Astrocyte of the spinal cord (primary cell): ENCODE measurements around the gene PCLAF.

Source experiments
- DNase-seq: peaks from one replicate; pipeline ENCODE4 v3.0.0; 2011; ENCODE audit warnings: low read depth, low spot score
- H3K4me3 ChIP-seq: 2 replicates; pipeline ENCODE4 v1.5.1; 2011; ENCODE audit warnings: low read depth, mild to moderate bottlenecking, low read length, moderate library complexity
- in situ Hi-C: cut with HindIII; loops from 2 replicates; pipeline ENCODE4 v1.10.0; 2017; ENCODE audit warnings: low sequenced_read_pairs
- TF ChIP-seq, protein P1 (sequence below): IDR thresholded peaks from 2 replicates; pipeline ENCODE4 v1.5.1; 2012; ENCODE audit warnings: low read depth, mild to moderate bottlenecking, low read length, inconsistent platforms

Gene PCLAF, protein sequence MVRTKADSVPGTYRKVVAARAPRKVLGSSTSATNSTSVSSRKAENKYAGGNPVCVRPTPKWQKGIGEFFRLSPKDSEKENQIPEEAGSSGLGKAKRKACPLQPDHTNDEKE

DNA sequence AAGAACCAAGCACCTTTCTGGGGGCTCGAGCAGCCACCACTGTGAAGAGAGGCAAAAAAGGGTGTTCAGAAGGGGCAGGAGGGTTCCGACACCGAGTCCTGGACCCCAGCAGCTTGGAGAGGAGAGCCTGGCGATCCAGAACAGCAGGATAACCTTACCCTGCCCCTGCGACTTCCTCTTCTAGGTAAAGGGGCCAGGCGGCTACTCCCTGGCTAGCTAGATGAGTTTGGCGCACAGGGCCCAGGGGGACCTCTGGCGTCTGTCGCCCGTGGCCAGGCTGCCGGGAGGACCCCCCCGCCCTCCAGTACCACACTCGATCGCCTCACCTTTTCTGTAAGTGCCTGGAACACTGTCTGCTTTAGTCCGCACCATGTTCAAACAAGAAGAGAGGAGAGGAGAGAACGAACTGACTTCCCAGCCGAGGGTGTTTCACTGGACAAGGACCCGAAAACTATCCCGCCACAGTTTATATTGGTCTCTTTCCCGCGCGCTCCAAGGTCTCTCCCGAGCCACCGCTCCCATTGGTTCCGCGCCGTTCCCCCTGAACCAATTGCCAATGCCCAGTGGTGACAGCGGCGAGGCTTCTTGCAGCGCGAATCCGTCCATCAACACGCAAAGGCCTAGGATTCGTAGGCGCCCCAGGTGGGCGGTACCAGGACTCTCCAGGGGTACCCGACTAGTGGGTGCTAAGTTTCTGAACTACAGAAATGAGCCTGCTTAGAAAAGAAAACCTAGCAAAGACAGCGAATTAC is at the start of gene PCLAF:
Gene PCLAF, minus strand, starts transcription at position 442 of the 752 bp plus-strand sequence. Its CDS starts 70 bp downstream, at position 372.
- in situ Hi-C loops: no loop called here
- H3K4me3 ChIP-seq: peak within 1 kb of the TSS; percentile 67
- TF ChIP-seq, protein P1, sequence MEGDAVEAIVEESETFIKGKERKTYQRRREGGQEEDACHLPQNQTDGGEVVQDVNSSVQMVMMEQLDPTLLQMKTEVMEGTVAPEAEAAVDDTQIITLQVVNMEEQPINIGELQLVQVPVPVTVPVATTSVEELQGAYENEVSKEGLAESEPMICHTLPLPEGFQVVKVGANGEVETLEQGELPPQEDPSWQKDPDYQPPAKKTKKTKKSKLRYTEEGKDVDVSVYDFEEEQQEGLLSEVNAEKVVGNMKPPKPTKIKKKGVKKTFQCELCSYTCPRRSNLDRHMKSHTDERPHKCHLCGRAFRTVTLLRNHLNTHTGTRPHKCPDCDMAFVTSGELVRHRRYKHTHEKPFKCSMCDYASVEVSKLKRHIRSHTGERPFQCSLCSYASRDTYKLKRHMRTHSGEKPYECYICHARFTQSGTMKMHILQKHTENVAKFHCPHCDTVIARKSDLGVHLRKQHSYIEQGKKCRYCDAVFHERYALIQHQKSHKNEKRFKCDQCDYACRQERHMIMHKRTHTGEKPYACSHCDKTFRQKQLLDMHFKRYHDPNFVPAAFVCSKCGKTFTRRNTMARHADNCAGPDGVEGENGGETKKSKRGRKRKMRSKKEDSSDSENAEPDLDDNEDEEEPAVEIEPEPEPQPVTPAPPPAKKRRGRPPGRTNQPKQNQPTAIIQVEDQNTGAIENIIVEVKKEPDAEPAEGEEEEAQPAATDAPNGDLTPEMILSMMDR: no peak
- DNase-seq: peak; percentile 95

DNA sequence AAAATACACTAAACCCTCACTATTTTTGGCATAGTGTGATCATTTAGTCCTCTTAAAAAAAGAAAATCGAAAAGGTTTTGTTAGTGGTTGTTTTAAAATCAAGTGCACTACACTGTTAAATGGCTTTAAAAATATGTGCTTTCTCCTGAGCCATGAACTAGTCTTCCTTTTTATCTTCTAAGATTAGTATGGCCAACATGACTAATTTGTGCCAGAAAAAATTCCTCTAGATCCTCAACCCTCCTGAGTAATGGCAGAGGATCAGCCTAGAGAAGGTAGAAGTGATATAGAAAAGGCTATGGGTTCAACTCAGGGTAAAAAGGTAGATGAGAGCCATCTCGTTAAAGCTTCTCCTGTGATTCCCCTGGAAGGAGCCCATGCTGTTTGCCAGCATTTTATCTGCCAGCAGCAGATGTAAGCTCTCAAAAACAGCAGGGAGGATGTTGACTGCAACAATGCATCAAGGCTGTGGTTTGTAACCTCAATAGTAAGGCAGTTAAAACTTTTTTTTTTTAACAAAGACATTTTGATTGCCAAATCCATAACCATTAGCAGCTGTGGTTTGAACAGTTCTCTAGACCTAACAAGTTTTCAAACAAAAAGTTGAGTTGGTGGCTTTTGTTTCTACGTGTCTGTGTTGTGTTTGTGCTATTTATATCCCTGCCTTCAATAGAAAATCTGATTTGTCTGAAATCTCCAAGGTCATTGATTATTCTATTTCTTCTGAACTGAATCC is 48.9 kb upstream of the PCLAF start:
- no peak overlapping the region for H3K4me3 ChIP-seq
- in situ Hi-C loops: no loop called here
- TF ChIP-seq, protein P1: no peak
- peak; percentile 95 for DNase-seq

DNA sequence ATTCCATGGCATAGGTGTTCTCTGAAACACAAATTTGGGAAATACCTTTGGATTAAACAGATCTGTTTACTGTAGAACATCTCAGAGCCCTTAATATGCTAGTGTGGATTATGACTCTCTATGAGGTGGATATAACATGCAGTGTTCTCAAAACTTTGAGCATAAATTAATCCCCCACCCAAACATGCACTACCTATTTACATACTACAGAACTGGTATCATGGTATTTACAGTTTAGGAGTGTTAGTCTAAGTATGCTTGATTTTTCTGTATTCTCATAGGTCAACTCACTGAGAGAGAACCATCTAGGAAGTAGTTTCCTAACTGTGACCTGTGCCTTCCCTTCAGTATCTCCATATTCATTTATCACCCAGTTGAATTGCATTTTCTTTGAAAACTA is 48.2 kb upstream of the PCLAF start:
- in situ Hi-C loops: no loop called here
- TF ChIP-seq, protein P1: no peak
- DNase-seq: no peak
- no peak overlapping the region for H3K4me3 ChIP-seq

DNA sequence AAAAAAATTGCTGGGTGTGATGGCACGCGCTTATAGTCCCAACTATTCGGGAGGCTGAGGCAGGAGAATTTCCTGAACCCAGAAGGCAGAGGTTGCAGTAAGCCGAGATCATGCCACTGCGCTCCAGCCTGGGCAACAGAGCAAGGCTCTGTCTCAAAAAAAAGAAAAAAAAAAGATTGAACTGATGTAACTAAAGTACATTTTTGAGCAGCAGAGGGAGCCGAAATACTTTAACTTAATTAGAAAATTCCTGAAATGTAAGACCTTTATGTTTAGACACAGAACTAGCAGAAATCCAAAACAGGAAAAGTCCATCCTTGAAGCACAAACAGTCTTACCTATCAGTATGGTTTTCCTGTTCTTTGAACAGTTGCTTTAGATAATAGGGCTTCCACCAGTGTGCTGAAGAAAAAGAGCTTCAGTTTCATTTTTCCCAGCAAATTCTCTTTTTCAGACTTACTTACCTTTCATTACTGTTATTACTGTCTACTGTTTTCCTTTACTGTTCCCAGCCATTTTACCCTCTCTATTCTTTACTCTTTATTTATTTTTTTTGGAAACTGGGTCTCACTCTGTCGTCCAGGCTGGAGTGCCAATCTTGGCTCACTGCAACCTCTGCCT is 45.7 kb upstream of the PCLAF start:
- DNase-seq: peak; percentile 64
- H3K4me3 ChIP-seq: no peak overlapping the region
- in situ Hi-C loops: no loop called here
- TF ChIP-seq, protein P1: peak; percentile 23

DNA sequence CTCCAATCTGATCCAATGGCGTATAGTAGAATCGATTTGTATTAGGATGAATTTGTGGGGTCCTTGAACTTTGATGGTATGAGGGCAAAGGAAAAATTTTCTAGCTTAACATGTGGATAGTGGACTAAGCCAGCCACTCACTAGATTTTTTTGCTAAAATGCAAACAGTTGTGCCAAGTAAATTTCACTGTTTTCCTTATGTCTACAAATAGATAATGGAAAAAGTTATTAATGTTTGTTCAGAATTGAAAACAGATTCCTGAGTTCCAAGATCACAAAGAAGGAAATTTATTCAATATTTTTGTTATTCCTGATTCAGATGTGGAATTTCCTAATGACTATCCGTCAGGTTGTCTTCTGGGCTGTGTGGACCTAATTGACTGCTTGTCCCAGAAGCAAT is 44.0 kb upstream of the PCLAF start:
- TF ChIP-seq, protein P1: no peak
- in situ Hi-C loops: no loop called here
- DNase-seq: no peak
- no peak overlapping the region for H3K4me3 ChIP-seq

DNA sequence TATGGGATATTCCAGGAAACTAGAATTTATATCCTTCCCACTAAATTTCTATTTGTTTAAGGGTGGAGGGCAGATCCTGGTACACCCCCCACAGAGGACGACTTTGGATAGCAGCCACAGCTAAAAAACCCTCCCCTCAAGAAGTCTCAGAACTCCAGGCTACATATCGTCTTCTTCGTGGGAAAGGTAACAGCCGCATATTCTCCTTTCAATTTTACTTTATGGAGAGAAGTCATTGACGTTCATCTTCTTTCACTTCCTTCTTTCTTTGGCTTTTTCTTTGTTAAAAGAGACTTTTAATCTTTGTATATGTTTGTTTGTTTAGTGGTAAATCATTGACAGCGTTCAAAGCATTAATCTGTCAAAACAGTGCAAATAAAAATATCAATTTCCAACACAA is 42.7 kb upstream of the PCLAF start:
- TF ChIP-seq, protein P1: no peak
- in situ Hi-C loops: no loop called here
- H3K4me3 ChIP-seq: no peak overlapping the region
- DNase-seq: no peak
